GM19351 (cell line): Measurements from ENCODE around the gene HTR7.
"Not testable (repeated sequence)": the region's sequence is repeated elsewhere in the genome, so short reads cannot be mapped to it uniquely, and the experiment has no call there.

Source experiments
- ATAC-seq: cut with Tn5 transposase; IDR thresholded peaks from one replicate; pipeline ENCODE4 v1.9.1; 2021; ENCODE audit warnings: mild to moderate bottlenecking, moderate library complexity; ENCODE audit not compliant: unreplicated experiment

Gene HTR7

DNA sequence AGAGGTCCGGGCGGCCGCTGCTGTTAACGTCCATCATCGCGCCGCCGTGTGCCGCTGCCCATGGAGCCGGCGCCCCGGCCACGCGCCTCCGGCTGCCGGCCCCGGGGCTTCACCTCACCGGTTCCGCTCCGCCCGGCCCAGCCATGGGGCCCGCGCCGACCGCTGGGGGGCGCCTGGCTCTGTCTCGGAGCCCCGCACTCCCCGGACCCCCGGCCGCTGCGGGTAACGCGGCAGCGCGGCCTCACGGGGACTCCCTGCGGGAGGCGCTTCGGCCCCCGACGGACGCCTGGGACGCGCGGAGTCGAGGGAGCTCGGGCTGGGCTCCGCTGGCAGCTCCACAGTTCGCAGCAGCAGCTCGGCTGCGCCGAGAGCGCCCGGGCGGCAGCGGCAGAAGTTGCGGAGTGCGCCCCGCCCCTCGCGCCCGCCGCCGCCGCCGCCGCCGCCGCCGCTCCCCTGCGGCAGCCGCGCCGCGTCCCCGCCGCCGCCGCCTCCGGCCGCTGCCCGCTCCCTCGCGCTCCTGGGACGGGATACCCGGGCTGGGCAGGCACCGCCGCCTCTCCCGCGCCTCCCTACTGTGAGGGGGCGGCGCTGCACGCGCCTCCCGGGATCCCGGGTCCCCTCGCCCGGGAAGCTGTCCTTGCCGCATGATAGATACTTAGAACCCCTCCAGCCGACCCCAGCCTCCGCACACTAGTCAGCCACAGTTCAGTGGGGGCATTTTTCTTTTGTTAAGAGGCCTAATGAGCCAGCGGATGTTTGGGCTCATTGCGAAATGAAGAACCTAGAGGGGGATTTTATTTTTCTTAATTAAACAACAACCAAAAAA is at the start of gene HTR7:
Gene HTR7, minus strand, starts transcription at position 405 of the 826 bp plus-strand sequence. Its CDS starts 368 bp downstream, at position 37.
- ATAC-seq = peak; percentile 69

DNA sequence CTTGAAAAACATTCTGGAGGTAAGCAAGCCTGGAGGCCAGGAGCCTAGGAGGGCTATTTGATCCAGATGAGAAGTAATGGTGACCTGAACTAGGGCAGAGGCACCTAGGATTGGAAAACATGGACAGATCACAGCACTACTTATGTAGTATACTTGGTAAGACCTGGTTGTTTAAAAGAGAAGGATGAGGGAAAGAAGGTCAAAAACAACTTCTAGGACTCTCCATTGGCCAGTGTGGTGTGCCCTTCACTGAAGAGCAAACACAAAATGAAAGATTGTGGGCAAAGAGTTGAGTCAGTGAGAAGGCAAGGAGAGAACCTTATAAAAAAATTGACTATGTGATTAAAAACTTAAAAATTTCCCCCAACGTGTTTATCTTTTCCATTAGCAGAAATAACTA is 48.8 kb upstream of the HTR7 start:
- ATAC-seq = no peak

DNA sequence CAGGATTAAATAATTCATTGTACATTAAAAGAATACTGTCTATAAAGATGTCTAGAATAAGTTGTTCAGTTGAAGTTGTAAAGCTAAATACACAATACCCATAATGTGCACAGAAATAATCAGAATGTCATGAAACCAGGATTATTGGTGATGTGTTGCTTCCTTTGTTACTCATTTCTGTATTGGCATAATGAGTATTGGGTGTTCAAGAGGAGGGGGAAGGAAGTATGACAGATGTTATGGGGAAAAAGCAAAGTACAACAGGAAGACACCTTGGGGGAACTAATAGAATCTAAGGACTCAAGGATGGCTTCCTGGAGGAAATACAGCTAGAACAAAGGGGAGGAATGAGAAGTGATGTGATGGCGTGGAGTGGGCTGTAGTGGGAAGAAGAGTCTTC is 48.1 kb upstream of the HTR7 start:
- ATAC-seq = no peak

DNA sequence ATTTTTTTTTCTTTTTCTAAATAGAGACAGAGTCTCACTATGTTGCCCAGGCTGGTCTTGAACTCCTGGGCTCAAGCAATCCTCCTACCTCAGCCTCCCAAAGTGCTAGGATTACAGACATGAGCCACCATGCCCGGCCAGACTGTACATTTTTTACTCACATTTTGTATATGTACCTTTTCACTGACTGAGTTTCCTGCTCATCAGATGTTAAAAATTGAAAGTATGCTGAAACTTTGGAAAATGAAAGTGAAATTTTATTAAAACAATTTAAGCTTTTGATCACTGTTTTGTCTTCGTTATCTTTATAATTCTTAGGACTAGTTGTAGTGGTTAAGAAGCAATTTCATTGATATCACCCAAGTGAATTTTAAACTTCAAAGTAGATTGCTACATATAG is 39.1 kb upstream of the HTR7 start:
- ATAC-seq = not testable (repeated sequence)

DNA sequence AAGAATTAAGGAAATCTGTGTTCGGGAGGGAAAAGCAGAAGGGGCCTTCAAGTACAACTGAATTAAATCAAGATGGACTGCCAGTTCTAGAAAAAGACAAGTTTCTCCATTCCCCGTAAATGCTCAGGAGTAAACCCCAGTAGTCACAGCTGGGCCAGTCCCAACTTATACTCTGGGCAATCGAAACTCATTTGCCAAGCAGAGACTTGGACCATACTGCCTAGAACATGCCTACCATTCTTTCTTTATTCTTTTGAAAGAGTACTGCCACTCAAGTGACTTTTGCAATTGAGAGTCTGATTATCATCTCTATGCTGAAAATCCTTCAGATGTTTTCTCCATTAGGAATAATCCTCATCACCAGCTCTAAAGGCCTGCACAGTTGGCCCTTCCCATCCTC is 35.4 kb upstream of the HTR7 start:
- no peak for ATAC-seq

DNA sequence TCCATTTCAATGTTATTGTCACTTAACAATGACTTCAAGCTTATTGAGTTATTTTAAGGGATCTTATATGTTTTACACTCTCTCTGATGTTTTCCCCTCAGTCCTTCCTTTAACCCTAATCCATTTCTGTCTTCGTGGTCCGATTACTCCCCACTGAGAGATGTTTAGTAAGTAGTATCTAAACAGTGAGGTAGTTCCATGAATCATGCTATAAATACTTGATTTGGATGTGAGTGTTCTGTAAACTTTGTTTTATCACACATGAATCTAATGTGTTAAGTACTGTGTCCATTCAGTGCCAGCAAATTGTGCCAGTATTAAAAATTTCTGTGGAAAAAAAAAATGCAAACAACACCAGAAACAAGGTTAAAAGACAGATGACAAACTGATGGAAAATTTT is 32.5 kb upstream of the HTR7 start:
- no peak for ATAC-seq

DNA sequence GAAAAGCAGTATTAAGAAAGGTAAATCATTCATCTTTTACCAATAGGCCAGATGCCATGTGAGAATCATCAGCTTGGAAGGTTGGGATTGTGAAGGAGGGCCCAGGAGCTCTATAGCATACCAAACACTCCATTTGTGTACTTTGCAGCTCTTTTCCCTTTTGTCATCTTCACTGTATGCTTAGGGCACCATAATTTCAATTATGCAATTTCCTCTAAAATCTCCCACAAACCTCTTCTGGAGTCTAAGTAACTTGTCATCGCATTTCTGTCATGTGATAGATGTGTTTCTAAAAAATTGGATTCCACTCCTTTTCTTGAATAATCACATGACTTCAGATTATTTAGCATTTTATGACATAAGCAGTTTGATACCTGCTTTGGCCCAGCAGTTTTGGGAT is 31.8 kb upstream of the HTR7 start:
- ATAC-seq = no peak

DNA sequence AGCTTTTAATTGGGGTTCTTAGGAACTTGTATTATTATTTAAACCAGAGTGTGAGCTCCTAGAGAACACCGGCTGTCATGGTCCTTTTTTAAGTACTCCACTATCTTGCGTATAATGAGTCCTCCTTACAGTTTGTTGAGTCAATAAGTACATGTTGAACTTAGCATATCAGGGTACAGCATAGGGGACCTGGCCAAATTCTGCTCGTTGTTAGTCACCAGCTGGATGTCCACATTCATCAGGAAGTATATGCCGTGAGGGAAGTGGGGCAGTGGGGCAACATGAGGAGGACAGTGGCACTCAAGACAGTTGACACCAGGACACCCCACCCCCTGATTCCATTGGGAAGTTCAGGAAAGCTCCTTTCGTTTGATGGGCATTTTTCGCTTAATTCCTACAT is 30.5 kb upstream of the HTR7 start:
- no peak for ATAC-seq

DNA sequence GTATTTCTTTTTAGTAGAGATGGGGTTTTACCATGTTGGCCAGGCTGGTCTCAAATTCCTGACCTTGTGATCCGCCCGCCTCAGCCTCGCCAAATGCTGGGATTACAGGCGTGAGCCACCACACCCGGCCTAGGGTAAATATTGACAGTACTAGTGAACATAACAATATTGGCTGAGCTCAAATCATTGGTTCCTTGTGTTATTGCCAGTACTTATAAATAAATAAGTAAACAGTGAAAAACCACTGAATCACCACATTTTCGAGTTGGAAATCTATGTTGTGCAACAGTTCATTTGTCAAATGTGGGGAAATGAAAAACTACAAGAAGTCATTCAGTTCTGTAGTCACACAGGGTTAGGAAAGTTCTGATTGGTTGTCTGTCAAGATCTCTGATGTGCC is 29.7 kb upstream of the HTR7 start:
- ATAC-seq = no peak

DNA sequence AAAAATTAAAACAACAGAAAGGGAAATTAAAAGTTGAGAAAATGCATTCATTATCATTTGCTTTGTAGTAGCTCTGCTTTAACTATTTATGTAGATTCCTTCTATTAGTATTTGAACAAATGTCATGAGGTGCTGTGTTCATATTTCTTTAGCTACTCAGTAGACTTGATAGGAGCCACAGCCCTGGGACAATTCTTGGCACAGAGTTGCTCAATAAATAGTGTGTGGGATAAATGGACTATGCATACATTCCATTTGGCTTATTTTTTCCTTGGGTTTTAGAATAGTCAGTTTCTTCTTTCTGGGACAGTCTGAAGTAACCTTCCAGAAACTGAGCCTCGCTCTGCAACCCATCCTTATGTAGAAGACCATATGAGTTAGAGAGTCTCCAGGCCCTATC is 27.3 kb upstream of the HTR7 start:
- no peak for ATAC-seq

DNA sequence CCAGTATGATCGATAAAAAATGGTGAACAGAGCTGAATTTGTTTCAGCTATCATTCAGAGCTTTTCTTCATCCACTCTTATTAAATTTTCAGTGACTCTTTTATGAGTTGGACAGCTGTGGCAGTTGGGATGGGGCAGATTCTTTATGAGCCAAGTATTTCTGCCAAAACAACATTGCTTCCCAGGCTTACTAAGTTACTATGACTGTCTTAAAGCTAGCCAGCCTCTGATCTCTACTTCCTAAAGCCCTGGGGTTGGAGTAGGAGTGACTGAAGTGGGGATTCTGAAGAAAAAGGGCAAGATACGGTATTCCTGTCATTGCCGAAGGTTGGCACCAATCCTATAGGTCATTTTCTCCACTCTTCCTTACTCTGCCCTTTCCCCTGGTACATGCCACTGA is 26.6 kb upstream of the HTR7 start:
- no peak for ATAC-seq

DNA sequence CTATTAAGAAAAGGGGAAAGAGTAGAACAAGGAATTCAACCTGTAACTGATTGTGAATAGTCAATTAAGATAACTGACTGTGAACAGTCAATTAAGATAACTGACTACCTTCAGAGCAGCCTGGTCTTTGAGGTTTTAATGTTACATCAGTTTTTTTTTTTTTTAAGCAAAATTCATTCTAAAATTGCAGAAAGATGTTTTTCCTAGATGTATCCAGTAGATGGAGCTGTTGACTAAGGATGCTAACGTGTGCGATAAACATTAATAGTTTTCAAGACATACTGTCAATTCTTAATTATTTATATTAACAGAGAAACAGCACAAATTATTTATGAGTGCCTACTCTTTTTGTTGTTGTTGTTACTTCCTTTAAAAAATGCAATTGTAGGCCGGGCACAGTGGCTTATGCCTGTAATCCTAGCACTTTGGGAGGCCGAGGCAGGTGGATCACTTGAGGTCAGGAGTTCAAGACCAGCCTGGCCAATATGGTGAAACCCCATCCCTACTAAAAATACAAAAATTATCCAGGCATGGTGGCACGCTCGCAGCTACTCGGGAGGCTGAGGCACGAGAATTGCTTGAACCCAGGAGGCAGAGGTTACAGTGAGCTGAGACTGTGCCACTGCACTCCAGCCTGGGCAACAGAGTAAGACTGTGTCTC is 22.4 kb upstream of the HTR7 start:
- not testable (repeated sequence) for ATAC-seq

DNA sequence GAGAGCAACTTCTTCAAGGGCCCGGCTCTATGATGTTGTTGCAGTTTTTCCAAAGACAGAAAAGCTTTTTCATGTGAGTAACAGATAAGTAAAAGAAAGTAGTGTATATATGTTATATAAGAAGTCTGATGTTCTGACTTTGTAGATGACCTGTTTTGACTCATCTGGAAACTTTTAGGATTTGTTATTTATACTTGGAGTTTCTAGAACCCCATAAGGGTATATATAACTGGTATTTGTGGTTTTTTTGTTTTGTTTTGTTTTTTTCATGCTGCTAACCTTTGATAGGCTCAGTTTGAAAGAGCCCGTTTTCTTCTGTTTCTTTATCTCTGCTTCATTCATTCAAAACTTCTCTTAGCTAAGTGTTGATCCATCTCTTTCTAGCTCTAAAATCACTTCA is 21.2 kb upstream of the HTR7 start:
- no peak for ATAC-seq

DNA sequence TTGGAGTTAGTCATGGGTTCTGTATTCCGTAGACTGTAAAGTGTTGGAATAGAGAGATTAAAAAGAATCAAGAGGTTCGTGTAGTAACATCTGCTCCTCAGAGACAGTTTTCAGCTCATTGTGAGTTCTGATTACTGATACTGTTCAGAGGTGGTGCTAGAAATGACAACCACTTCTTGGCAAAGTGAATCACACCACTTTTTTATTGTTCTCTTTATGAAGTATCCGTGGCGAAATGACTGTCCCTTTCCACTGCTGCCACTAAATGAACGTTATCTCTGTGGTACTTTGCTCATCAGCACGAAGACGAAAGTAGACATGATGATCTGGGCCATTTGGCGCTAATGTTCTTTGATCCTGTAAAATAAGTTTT is 14.8 kb upstream of the HTR7 start:
- ATAC-seq = no peak

DNA sequence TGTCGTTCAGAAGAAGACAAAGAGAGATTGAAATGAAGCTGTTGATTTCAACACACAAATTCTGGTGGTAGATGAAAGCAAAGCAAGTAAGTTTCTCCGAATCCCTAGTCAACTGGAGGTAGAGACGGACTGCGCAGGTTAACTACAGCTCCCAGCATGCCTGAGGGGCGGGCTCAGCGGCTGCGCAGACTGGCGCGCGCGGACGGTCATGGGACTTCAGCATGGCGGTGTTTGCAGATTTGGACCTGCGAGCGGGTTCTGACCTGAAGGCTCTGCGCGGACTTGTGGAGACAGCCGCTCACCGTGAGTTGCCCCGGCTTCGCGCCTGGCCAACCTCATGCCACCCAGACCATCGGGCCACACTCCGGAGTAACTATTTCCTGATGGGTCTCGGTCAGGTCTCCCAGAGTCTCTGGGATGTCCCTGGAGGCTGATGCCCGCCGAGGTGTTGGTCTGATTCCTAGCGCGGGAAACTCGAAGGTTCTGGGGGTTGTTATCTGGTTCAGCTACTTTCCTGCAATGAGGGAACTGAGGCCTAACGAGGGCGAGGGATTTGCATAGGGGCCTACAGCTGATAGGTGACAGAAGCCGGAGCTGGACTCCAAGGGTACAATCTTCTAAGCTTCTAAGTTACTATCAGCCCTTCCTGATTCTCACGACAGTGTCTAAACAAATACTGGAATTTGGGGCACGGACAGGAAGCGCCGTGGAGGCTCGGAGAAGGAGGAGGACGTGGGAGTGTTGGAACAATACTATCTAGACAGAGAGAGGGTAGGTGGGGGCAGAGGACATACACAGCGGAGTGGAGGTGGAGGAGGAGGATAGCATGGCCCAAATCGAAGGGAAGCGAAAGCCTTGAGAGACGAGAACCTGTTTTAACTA is 14.2 kb upstream of the HTR7 start, which contains the start of gene RPP30:
Gene RPP30, plus strand, starts transcription at position 209 of the 882 bp plus-strand sequence. Its CDS starts 13 bp downstream, at position 222.
- ATAC-seq = peak; percentile 98

DNA sequence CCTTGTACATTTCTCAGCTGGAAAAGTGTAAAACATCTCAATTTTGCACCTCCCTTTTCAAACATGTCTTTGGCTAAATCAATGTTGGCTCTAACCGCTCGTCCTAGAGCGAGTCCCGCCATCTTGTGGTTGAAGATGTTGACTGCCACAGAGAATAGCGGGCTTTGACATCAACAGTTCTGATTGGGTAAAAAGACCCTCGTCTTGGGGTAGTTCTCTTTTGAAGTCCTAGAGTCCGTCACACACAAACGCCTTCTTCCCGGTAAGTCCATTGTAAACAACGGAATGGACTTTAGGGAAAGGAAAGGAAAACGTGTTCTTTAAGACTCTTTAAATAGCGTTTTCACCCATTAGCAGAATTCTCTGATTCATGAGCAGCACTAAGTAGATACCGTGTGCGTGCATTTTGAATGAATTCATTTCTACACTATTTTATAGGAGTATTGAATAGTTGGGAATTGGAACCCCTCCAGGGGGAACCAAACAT is 13.5 kb upstream of the HTR7 start:
- peak; percentile 52 for ATAC-seq

DNA sequence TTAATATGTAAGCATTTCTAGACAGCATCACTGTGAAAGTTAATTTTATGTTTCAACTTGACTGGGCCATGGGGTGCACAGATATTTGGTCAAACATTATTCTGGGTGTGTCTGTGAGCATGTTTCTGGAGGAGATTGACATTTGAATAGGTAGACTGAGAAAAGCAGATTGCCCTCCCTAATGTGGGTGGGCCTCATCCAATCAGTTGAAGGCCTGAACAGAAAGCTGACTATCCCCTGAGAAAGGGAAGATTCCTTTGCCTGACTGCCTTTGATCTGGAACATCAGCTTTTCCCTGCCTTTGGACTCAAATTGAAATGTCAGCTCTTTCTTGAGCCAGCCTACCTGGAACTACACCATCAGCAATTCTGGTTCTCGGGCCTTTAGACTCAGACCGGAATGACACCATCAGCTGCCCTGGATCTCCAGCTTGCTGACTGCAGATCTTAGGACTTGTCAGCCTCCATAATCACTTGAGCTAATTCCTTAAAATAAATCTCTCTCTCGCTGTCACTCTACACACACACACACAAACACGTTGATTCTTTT is 8.3 kb upstream of the HTR7 start:
- no peak for ATAC-seq

DNA sequence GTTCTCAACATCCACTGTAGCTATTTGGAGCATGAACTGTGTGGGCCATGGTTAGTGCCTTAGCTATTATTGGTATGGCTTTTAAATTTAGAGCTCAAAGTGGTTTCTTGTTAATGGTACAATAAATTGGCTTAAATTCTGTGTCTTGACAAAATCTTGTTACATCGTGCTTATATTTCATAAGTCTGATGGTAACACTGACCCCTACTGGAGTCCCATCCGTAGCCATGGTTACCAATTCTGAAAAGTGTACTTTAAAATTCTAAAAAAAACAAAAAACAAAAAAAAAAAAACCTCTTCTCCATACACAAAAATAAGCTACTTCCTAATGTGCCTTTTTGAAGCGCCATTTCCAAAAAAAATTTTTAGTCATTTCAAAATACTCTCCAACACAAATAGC is 7.6 kb upstream of the HTR7 start:
- no peak for ATAC-seq

DNA sequence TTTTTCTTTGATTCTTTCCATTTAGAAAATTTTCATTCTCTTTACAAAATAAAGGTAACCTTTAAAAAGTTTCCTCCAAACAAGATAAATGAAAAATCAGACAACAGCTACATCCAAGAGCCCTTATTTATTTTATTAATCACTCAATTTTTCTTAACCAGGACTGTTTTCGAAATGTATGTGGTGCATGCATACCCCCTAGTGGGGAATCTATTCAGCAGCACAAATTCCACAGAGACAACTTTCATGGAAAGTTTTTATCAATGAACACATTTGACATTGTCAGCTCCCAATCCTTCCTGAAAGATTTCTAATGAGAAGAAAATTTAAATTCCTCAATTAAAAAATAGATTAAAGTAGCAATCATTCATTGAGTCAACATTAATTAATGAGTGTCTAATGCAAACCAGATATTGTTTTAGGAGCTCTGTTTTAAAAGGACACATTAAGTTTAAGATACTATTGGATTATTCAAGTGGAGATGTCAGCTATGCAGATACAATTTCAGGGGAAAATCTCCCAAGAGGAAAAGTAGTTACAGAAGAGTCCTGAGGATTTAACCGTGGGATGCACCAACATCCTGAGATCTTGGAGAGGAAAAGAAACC is 5.2 kb upstream of the HTR7 start:
- no peak for ATAC-seq

DNA sequence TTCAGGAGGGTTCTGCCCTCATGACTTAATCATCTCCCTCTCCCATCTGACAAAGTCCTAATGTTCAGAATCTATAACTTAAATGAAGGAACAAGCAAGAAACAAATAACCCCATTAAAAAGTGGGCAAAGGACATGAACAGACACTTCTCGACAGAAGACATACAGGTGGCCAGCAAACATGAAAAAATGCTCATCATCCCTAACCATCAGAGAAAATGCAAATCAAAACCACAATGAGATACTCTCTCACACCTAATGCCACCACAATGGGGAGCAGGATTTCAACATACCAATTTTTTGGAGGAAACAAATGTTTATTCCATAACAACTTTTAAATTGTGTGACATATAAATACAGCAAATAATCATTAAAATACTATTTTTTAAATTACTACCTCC is 3.0 kb upstream of the HTR7 start:
- ATAC-seq = no peak

DNA sequence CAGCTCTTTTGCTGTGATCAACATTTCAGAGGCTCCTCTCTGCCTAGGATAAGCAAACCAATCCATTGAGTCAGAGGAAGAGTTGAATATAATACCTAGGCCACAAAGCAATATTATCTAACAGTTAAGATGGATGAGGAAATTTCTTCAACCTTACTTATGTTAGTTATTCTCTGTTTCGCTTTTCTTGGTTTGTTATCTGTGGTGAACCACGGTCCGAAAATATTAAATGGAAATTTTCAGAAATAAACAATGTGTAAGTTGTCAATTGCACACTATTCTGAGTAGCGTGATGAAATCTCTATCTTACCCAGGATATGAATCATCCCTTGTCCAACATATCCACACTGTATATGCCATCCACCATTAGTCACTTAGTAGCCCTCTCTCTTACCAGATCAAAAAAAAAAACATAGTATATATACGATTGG is 1.5 kb upstream of the HTR7 start:
- no peak for ATAC-seq
